Stimulated activated naive B cell treated with anti-CD40 and anti-IgM and Interleukin-4, amounts not matched to agents 10 μg/mL and 1 μg/mL and 100 μg/mL, for 72 hours (primary cell): ENCODE data around the gene RALGAPA2.

Source experiments
- ATAC-seq, 2 donors: fragments of 150-1000 bp; cut with Tn5 transposase; replicated peaks; 2 replicates each; pipeline ENCODE4 v1.10.0; 2021; ENCODE audit warnings: moderate library complexity in 1 of 2
- DNase-seq: peaks from one replicate; pipeline ENCODE4 v3.0.0; 2021
- H3K27ac Mint-ChIP-seq: one replicate; pipeline ENCODE4 v1.8.0; 2022; ENCODE audit warnings: mild to moderate bottlenecking, mixed read lengths
- H3K27me3 Mint-ChIP-seq, 2 donors: one replicate each; pipeline ENCODE4 v1.8.0; 2022; ENCODE audit warnings: mixed read lengths in 2 of 2
- H3K36me3 Mint-ChIP-seq, 2 donors: one replicate each; pipeline ENCODE4 v1.8.0; 2022; ENCODE audit warnings: mixed read lengths in 2 of 2, mild to moderate bottlenecking in 1 of 2
- H3K4me1 Mint-ChIP-seq, 2 donors: one replicate each; pipeline ENCODE4 v1.8.0; 2022; ENCODE audit warnings: mixed read lengths in 2 of 2, mild to moderate bottlenecking in 1 of 2
- H3K4me3 Mint-ChIP-seq, 2 donors: one replicate each; pipeline ENCODE4 v1.8.0; 2022; ENCODE audit warnings: mild to moderate bottlenecking in 2 of 2, mixed read lengths in 2 of 2, moderate library complexity in 1 of 2
- H3K9me3 Mint-ChIP-seq, 2 donors: one replicate each; pipeline ENCODE4 v1.8.0; 2022; ENCODE audit warnings: mixed read lengths in 2 of 2, mild to moderate bottlenecking in 1 of 2

Gene RALGAPA2

GRCh38 chr20:20709887-20710286 lies 2.6 kb downstream of the RALGAPA2 start:
- no peaks in the 10 kb centered on the region for H3K9me3 Mint-ChIP-seq
- DNase-seq (no peak), ATAC-seq (no peak)
- no peaks in the 10 kb centered on the region for H3K27me3 Mint-ChIP-seq
- H3K4me3 Mint-ChIP-seq: no peak overlapping the region
- peaks cover 4 to 7% of the 10 kb centered on the region in 2 donors for H3K36me3 Mint-ChIP-seq
- H3K27ac Mint-ChIP-seq: no peak overlapping the region
- peaks cover 17 to 31% of the 10 kb centered on the region in 2 donors for H3K4me1 Mint-ChIP-seq

DNA sequence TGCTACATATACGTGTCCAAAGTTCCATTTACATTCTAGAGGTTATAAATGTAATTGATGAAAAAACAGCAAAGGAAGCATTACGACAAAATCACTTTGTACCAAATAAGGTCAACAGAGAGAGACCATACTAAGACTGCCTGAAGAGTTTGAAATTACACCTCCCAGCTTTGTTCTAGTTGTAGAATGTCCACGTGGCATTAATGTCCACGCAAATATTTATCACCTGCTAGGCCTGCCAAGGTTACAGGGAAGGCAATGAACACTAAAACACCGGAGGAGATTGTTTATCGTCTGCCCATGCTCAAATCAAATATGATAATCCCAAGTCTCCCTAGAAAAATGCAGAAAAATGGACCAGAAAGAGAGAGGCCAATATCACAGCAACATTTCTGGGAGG lies 6.2 kb downstream of the RALGAPA2 start:
- H3K27me3 Mint-ChIP-seq: no peaks in the 10 kb centered on the region
- H3K27ac Mint-ChIP-seq: no peak overlapping the region
- ATAC-seq (no peak), DNase-seq (no peak)
- no peak overlapping the region for H3K4me3 Mint-ChIP-seq
- H3K36me3 Mint-ChIP-seq: peaks cover 4 to 11% of the 10 kb centered on the region in 2 donors
- peaks cover 22 to 47% of the 10 kb centered on the region in 2 donors for H3K4me1 Mint-ChIP-seq
- H3K9me3 Mint-ChIP-seq: no peaks in the 10 kb centered on the region

GRCh38 chr20:20702330-20703245 lies 9.9 kb downstream of the RALGAPA2 start:
- H3K27ac Mint-ChIP-seq: no peak overlapping the region
- no peaks in the 10 kb centered on the region for H3K27me3 Mint-ChIP-seq
- no peak for ATAC-seq
- peaks cover 12 to 29% of the 10 kb centered on the region in 2 donors for H3K4me1 Mint-ChIP-seq
- H3K36me3 Mint-ChIP-seq: peaks cover 4 to 7% of the 10 kb centered on the region in 2 donors
- no peak for DNase-seq
- H3K9me3 Mint-ChIP-seq: no peaks in the 10 kb centered on the region
- no peak overlapping the region for H3K4me3 Mint-ChIP-seq

- H3K27me3 Mint-ChIP-seq: no peaks in the 10 kb centered on the region
- no peak overlapping the region for H3K27ac Mint-ChIP-seq
- H3K4me3 Mint-ChIP-seq: no peak overlapping the region
- peaks cover 19 to 41% of the 10 kb centered on the region in 2 donors for H3K4me1 Mint-ChIP-seq
- ATAC-seq: no peak
- no peaks in the 10 kb centered on the region for H3K9me3 Mint-ChIP-seq
- peaks cover 0 to 4% of the 10 kb centered on the region in 2 donors for H3K36me3 Mint-ChIP-seq
- DNase-seq: no peak
These were observed 12.5 kb downstream of the RALGAPA2 start for GRCh38 chr20:20699917-20700316.

DNA sequence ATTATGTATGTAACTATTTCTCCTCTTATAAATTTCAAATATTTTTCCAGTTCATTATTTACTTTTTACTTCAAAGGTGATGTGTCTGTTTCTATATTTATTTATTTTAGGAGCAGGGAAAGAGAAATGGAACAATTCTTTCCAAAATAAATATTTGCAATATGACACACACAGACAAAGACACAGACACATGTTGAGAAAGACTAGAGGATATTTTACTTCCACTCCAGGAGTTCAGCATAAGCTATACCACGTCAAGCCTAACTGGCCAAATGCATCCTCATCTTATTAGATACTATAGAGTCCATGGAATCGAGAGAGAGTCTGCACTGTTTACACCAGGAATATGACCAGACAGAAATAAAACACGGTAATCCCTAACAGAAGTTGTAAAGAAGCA lies 13.3 kb downstream of the RALGAPA2 start:
- peaks cover 0 to 4% of the 10 kb centered on the region in 2 donors for H3K36me3 Mint-ChIP-seq
- ATAC-seq (no peak), DNase-seq (no peak)
- no peaks in the 10 kb centered on the region for H3K9me3 Mint-ChIP-seq
- H3K4me3 Mint-ChIP-seq: no peak overlapping the region
- H3K27me3 Mint-ChIP-seq: no peaks in the 10 kb centered on the region
- H3K27ac Mint-ChIP-seq: no peak overlapping the region
- peaks cover 14 to 33% of the 10 kb centered on the region in 2 donors for H3K4me1 Mint-ChIP-seq

- DNase-seq (no peak), ATAC-seq (no peak)
- Mint-ChIP-seq H3K27me3 (no peaks in the 10 kb centered on the region), H3K27ac (no peak overlapping the region), H3K4me1 (peaks cover 13 to 22% of the 10 kb centered on the region in 2 donors), H3K9me3 (peaks cover 0 to under 1% of the 10 kb centered on the region in 2 donors), H3K36me3 (peaks cover 0 to 4% of the 10 kb centered on the region in 2 donors), H3K4me3 (no peak overlapping the region)
These were observed 15.1 kb downstream of the RALGAPA2 start for GRCh38 chr20:20697325-20697845.

- H3K36me3 Mint-ChIP-seq: no peaks in the 10 kb centered on the region
- H3K4me3 Mint-ChIP-seq: no peak overlapping the region
- H3K27me3 Mint-ChIP-seq: no peaks in the 10 kb centered on the region
- peaks cover 13 to 18% of the 10 kb centered on the region in 2 donors for H3K4me1 Mint-ChIP-seq
- DNase-seq (no peak), ATAC-seq (no peak)
- H3K27ac Mint-ChIP-seq: no peak overlapping the region
- H3K9me3 Mint-ChIP-seq: peaks cover 0 to 1% of the 10 kb centered on the region in 2 donors
These were observed 17.1 kb downstream of the RALGAPA2 start for GRCh38 chr20:20695250-20695816.

GRCh38 chr20:20694591-20694990 lies 17.9 kb downstream of the RALGAPA2 start:
- Mint-ChIP-seq H3K27me3 (no peaks in the 10 kb centered on the region), H3K9me3 (peaks cover 0 to 1% of the 10 kb centered on the region in 2 donors), H3K27ac (no peak overlapping the region), H3K4me3 (no peak overlapping the region), H3K4me1 (peaks cover 13 to 18% of the 10 kb centered on the region in 2 donors), H3K36me3 (no peaks in the 10 kb centered on the region)
- DNase-seq: no peak
- ATAC-seq: no peak

- Mint-ChIP-seq H3K27ac (no peak overlapping the region), H3K4me1 (peaks cover 16 to 20% of the 10 kb centered on the region in 2 donors), H3K27me3 (no peaks in the 10 kb centered on the region), H3K9me3 (peaks cover 0 to 1% of the 10 kb centered on the region in 2 donors), H3K4me3 (no peak overlapping the region), H3K36me3 (no peaks in the 10 kb centered on the region)
- ATAC-seq (no peak), DNase-seq (no peak)
These were observed 19.9 kb downstream of the RALGAPA2 start for GRCh38 chr20:20692587-20692986.

- ATAC-seq (peak; percentile 57 to 61), DNase-seq (no peak)
- no peaks in the 10 kb centered on the region for H3K36me3 Mint-ChIP-seq
- H3K4me3 Mint-ChIP-seq: no peak overlapping the region
- H3K27me3 Mint-ChIP-seq: no peaks in the 10 kb centered on the region
- peaks cover 0 to 1% of the 10 kb centered on the region in 2 donors for H3K9me3 Mint-ChIP-seq
- no peak overlapping the region for H3K27ac Mint-ChIP-seq
- peaks cover 21 to 24% of the 10 kb centered on the region in 2 donors for H3K4me1 Mint-ChIP-seq
These were observed 20.8 kb downstream of the RALGAPA2 start for GRCh38 chr20:20691477-20692235.

- Mint-ChIP-seq H3K36me3 (no peaks in the 10 kb centered on the region), H3K9me3 (peaks cover 0 to 1% of the 10 kb centered on the region in 2 donors), H3K27ac (no peak overlapping the region), H3K4me3 (no peak overlapping the region), H3K27me3 (no peaks in the 10 kb centered on the region), H3K4me1 (peaks cover 18 to 19% of the 10 kb centered on the region in 2 donors)
- ATAC-seq (peak; percentile 96 to 98), DNase-seq (peak; percentile 8)
These were observed 21.6 kb downstream of the RALGAPA2 start for GRCh38 chr20:20690676-20691476.

DNA sequence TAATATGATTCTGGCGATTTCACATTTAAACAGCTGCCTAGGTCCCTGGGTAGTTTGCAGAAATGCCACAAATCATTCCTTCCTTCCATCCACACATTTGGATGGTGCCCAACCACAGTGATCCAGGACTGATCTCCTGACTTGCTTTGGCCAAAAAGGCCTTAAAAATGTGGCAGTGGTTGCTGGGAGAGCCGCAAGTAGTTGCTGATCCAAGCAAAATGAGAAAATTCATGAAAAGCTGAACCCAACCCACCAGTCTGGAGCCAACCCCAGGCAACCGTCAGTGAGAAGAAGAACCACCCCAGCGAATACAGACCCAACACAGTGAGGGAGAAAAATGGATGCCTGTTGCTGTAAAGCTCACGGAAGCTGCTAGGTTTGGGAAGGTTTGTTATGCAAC lies 25.1 kb downstream of the RALGAPA2 start:
- Mint-ChIP-seq H3K4me3 (no peak overlapping the region), H3K9me3 (peaks cover 0 to under 1% of the 10 kb centered on the region in 2 donors), H3K36me3 (no peaks in the 10 kb centered on the region), H3K27me3 (no peaks in the 10 kb centered on the region), H3K4me1 (peaks cover 43 to 53% of the 10 kb centered on the region in 2 donors), H3K27ac (no peak overlapping the region)
- DNase-seq: no peak
- no peak for ATAC-seq

DNA sequence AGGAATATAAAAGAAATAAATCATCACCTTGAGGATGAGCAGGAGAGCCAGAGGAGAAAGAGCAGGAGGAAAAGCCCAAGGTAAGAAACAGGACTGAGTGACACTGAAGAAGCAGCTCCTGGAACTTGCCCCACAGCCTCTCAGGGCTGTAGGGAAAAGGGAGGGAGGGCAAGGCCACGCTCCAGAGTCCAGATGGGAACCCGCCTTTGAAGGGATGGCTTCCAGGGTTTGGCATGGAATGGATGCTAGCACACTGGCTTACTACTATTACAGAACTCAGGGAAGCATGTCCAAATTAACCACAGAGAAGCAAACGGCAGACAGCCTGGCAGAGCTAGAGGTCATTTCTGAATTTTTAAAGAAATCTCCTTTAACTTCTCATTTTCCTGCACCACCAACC lies 26.8 kb downstream of the RALGAPA2 start:
- no peaks in the 10 kb centered on the region for H3K36me3 Mint-ChIP-seq
- no peak for ATAC-seq
- no peaks in the 10 kb centered on the region for H3K27me3 Mint-ChIP-seq
- no peaks in the 10 kb centered on the region for H3K9me3 Mint-ChIP-seq
- H3K27ac Mint-ChIP-seq: no peak overlapping the region
- no peak overlapping the region for H3K4me3 Mint-ChIP-seq
- peaks cover 43 to 62% of the 10 kb centered on the region in 2 donors for H3K4me1 Mint-ChIP-seq
- DNase-seq: no peak
